ENCODE measurements around the gene DNM1L.

DNA sequence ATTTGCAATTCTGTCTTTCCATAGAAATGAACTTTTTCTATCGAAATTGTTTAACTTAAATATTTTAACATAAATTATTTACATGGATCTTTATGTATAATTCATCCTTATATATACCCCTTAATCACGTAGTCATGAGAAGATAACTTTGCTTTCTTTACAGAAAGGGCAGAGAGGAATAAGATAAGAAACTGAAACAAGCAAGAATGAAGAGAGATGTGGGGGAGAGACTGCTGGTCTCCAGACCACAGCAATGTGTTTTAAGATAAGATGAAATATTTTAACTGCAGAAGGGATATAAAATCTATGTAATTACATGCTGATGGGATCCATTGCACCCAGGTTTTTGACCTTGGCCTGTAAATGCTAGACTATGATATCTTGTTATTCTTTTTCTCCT is 34.7 kb upstream of the DNM1L start:
- TF ChIP-seq RAD21 (IDR thresholded peaks at IDR 0.05; ENCODE audit: low read length) (no peak), CTCF (conservative IDR thresholded peaks at IDR 0.05; ENCODE audit: low read depth, low read length) (no peak), CHD1 (IDR thresholded peaks at IDR 0.05; ENCODE audit: low read depth, low read length) (no peak), RCOR1 (IDR thresholded peaks at IDR 0.05; ENCODE audit: insufficient replicate concordance, low read length) (no peak)
